HG03342 (cell line): Measurements from ENCODE around the gene TREML1.

Experiments
- ATAC-seq: cut with Tn5 transposase; IDR thresholded peaks from one replicate; pipeline ENCODE4 v1.9.1; 2021; ENCODE audit warnings: mild to moderate bottlenecking, moderate library complexity; ENCODE audit not compliant: unreplicated experiment

The TREML1 gene

DNA sequence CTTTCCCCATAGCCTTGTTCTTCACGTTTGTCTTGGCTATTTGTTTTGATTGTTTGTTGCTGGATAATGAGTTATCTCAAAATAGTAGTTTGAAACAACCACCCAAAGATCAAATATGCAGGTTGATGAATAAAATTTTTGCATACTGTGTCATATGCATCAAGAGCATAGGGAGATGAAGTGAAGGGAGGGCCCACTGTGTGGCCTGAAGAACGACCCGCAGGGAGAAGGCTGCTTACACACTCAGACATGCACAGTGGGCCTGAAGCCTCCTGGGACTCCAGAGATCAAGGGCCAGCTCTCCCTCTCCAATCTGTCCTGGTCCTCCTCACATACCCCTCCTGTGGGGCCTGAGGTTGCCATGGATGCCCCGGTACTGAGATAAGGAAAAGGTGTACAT lies 25.0 kb upstream of the TREML1 start:
- ATAC-seq: no peak

DNA sequence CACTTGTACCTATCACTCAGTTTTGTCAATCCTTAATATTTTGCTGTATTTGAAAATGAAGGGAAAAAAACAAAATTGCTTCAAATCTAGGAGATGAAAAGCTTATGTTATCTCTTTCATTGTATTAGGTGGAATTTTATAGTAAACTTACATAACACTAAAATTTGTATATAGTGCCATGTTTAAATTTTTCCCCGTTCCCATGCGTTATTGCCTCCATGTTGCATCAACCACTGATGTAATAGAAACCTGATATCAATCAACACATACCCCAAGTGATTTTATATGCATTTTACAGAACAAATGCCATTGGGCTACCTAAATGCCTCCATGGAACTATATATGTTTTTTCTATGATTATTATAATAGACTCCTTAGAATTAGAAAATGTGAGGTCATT lies 23.5 kb upstream of the TREML1 start:
- no peak for ATAC-seq

DNA sequence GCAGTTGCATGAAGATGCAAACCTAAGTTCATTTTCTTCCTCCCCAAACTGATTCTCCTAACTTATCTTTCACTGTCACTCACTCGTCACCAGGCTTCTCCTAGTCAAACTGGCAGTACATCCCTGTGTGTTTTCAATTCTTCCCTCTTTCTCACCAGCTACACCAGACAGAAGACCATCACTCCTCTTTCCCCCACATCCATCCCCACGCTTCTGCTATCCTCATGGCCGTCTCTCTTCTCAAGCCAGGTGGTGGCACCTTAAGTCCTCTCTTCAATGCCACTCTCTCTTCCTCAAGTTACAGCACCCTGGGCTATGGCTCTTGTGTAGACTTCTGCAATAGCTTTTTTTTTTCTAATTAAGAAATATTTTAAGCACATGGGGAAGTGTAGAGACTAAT lies 23.1 kb upstream of the TREML1 start:
- no peak for ATAC-seq

DNA sequence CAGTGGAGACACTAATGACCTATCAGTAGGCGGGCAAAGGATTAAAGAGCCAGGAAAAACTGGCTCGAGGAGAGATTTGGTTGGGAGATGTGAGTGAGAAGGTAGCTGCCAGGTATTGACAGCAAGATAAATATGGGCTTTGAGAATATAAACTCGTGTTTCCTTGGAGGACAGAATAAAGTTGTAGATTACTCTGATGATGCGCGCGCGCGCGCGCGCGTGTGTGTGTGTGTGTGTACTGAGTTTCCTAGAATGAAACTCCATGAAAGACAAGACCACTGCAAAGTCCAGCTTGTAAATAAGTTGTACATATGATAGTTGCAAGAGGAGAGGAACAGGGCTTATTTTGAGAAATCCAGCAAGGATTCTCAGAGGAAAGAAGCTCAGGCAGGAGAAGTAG lies 22.0 kb upstream of the TREML1 start:
- ATAC-seq: no peak

DNA sequence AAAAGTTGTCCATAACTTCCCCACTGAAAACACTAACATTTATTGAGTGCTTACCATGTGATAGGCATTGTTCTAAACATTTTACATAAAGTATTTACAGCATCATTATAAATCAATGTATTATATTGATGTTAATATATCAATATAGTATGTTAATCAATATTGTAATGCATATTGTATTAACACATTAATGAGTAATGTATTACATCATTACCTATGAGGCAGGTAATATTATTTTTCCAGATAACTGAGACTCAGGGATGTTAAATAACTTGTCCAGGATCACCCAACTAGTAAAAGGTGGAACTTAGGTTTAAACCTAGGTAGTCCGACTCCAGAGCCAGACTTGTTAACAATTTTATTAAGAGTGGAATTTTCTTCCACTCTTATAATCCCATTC lies 20.9 kb upstream of the TREML1 start:
- ATAC-seq: no peak

DNA sequence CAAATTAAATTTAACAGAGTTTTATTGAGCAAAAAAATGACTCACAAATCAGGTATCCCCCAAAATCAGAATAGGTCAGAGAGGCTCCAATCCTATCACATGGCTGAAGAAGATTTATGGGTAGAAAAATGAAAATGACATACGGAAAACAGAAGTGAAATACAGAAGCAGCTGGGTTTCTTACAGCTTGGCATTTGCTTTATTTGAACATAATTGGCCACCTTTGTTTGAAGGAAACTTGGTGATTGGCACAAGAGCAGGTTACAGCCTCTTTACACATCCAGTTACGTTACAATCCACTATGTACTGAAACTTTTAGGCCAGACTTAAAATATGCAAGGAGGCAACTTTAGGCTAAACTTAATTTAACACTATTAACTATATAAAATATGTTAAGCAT lies 20.5 kb upstream of the TREML1 start:
- no peak for ATAC-seq

DNA sequence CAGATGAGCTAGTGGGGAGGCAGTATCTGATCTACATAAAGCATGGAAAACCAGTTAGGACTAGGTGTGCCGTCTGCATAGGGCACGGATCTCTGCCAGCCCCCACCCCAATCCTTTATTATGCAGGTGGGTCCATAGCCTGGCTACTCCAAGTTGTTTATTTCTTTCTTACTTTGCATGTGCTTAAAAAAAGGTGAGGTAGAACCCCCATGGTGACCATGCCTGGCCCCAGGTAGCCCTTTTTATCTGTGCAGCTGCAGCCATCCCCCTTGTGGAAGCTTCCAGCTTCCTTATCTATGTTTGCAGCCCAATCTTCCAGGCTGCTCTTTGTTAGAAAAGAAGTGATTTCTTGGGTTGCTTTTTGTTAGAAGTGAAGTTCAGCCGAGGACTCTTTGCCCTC lies 17.8 kb upstream of the TREML1 start:
- no peak for ATAC-seq

DNA sequence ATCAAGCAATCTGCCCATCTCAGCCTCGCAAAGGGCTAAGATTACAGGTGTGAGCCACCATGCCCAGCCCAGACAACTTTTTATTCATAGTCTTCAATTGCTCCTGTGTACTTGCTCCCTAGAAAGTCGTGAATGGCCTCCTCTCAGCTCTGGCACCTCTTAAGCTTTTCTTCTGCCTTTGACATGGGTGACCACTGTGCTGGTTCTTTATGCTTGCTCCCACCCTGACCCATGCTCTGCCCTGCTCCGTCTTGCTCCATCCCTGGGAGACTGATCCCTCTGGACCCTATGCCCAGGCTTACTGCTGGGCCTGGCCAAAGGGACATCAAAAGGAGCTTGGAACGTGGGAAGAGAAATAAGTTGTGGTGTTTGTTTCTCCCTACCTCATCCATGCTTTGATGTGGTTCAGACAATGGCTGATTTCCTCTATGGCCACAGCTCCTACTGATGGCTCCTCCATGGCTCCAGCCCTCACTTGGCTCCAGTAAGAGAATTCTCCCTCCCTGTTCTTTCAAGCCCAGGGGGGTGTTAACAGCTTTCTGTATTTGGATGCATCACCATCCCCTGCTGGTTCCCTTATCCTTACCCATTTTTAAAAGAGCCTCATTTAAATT lies 16.5 kb upstream of the TREML1 start:
- ATAC-seq: no peak

DNA sequence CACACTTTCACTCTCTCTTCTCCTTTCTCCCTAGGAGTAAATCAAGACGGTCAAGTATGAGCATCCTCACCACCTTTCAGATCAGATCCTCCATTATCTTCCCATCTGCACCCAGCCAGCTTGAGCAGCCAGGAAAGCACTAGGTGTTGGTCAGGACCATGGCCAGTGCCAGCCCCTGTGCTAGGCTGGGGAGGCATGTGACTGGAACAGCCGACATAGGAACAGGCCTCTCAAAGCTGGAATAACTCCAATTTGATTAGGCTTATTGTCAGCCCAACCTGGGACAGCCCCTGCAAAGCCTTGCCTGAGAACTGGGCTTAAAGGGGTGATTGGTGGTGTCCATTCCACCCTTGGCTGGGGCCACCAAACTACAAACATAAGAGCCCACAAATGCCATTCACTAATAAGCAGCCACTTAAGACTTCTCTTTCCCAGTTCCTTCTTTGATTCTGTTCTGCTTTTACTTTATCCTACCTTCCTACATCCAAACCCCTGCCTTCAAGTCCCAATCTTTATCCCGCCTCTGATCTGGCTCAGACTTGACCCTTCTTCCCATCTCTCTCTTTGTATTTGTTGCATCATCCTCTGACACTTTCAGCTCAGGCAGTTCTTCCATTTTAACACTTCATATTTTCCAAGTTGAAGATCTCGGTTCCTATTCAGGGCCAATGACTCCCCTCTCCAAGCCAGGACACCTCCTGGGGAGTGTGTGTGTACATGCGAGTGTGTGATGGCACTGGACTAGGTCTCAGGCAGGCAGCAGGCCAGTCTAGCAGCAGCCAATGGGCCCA lies 13.2 kb upstream of the TREML1 start:
- ATAC-seq: no peak

DNA sequence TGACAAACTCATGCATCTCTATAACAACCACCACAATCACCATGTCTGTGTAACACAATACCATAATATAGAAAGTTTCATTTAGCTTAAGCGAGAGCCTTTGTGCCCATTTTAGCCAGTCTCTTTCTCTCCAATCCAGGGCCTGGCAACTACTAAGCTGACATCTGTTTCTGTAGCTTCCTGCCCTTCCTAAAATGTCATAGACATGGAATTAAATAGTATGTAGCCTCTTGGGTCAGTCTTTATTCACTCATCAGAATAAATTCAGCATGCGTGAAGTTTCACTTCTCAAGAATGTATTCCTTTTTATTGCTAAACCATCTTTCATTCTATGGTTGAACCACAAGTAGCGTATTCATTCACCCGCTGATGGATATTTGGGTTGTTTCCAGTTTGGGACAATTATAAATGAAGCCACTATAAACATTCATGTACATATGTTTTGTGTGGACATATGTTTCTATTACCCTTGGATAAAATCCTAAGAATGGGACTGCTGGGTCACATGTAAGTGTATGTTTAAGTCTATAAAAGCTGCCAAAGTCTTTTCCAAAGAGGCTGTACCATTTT lies 10.5 kb upstream of the TREML1 start:
- ATAC-seq: no peak

DNA sequence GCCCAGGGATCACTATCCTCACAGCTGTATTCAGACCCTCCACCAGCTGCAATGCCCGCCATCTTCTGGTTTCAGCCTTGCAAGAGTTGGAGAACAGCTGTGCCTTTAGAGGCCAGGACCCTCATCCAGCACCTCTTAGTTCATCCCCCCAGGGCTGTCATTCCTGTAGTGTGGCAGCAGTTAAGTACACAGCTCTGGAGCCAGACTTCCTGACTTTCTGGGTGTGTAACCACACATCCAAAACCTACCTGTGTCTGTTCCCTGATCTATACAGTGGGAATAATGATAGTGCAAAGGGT lies 9.2 kb upstream of the TREML1 start:
- ATAC-seq: no peak

DNA sequence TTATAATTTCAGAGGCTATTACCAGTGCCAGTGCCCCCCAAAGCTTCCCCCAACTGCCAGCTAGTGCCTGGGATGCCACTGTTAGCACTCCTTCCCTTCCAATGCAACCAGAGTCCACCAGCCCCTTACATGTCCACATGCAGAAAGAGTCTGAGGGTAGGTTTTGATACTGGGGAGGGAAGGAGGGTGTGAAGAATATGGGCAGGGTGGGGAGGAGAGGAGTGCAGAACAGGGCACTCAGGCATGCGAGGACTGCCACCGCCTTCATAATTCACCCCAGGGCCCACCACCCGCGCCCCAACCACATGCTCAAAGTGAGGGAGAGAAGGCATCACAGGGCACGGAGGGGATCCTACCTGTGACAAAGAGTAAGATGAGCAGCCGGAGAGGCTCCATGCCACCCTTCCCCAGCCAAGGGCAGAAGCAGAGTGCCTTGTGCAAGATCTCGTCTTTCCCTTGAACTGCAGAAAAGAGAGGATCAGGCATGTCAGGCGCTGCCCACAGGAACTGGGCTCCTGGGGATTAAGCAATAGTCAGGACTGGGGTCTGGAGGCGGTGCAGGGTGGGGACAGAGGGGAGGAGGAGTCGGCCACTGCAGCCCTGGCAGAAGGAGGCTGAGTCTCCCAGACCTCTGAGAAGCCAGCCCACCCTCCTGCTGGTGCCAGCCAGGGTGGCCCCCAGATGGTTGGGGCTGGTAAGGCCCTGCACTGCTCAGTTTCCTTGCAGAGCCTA lies 8.7 kb upstream of the TREML1 start, which contains the start of gene TREM2:
TREM2 (minus strand) TSS at position 430 of the 732 bp plus-strand sequence; CDS start at position 396, 34 bp downstream.
- ATAC-seq: no peak

DNA sequence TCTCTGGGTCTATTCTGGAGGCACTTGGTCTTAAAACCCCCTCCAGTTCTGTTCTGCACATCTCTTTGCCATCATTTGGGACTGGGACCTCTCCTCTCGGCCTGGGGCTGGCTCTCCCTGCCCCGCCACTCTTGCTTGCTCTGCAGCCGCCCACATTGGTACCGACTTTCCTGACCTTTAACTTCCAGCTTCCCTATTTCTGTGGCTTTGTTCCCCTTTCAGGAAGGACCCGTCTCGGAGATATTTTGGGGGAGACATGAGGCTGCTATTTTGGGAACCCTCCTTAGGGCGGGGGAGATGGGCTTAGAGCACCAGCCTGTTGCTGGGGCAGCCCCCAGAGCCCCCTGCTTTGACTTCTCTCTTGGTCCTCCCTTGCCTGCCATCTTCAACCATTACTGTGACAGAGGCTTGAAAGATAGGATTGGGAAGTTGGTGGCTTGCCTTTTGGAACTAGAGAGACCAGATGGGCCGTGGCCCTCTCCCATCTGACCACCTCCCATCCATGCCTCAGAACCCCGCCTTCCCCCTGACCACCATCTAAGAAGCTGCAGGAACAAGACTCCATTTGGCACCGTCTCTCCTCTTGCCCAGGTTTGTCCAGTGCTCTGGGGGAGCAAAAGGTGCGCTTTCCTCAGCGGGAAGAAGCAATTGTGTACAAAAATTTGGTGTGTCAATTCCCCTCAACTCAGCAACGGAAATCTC lies 7.9 kb upstream of the TREML1 start:
- ATAC-seq: no peak

DNA sequence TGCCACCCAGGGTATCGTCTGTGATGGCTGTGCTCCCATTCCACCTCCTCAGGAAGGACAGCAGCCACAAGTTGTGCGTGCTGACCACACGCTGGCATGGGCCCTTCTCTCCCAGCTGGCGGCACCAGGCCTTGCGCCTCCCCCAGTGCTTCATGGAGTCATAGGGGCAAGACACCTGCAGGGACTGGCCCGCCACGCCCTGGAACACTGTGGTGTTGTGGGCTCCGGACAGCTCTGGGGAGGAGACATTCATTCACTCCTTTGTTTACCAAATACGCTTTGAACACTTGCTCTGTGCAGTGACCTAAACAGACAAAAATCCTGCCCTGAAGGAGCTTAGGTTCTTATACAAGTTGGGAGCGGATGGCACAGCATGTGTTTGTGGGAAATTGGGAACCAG lies 7.2 kb upstream of the TREML1 start:
- ATAC-seq: no peak

DNA sequence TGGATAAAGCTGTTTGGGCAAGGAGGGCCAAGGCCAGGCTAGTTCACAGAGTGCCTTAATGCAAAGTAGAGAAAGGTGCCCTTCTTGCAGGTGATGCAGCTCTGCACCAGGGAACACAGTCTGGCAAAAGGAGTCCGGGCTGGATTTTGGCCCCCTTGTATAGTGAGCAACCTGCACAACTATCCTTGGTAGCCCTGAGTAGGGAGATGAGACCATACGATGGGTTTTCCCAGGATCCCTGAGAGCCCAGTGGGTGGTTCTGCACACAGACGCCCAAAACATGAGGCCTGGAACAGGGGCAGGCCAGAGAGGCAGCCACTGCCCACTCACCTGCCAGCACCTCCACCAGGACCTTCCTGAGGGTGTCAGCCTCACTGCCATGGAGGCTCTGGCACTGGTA lies 6.8 kb upstream of the TREML1 start:
- ATAC-seq: no peak

DNA sequence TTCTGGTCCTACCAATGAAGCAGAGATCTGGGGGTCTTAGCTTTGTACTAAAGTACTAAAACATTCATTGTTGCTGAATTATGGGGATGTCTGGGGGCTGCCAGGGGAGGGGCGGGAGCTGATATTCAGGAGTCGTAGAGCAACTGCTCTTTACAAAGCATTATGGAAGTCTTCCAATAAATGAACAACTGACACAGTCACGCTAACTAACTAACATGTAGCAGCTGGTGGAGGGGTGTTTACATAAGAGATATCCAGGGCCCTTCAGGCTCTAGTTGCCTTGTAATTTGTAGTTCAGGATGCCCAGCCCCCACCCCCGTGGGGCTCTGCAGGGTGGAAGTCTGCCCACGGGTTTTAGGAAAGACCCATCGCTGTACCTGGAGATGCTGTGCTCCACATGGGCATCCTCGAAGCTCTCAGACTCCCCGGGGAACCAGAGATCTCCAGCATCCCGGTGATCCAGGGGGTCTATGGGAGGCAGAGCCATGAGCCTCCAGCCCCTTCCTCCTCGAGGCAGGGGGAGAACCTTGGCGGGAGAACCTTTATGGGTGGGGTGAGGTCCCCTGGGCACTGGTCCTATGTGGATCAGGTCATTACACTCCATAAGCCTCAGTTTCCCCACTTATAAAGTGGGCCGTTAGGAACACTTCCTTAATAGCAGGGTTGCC lies 5.4 kb upstream of the TREML1 start:
- no peak for ATAC-seq

DNA sequence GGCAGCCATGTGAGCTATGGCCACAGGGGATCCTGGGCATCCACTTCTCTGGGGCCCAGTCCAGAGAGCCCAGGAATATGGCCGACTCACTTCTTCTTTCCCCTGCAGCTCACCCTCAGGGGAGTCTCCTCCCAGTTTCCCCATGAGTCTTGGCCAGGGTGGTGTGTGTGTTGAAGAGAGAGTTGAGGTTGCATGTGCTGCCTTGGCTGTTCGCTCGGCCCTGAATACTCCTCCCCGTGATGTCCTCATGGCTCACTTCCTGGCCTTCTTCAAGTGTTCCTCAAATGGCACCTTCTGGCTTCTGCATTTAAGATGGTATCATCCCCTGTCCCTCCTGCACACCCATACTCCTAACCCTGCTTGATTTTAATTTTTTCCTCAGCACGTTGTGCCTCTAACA lies 3.2 kb upstream of the TREML1 start:
- no peak for ATAC-seq

DNA sequence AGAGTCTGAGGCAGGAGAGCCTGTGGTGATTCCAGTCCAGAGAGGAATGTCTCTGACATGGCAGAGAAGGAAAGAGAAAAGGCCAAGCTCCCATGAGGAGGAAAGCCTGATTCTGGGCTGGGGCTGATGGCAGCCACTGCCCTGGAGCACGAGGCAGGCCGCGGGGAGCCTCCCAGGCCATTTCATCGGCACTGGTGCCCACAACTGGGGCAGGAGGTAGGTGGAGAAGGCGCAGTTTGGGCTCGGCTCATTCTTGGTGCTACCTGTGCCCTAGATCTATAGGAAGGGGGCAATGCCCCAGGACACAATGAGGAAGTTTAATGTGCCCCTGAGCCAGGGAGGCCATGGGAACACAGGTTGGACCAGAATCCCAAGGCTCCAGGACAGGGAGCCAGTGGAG lies 2.6 kb upstream of the TREML1 start:
- ATAC-seq: no peak

DNA sequence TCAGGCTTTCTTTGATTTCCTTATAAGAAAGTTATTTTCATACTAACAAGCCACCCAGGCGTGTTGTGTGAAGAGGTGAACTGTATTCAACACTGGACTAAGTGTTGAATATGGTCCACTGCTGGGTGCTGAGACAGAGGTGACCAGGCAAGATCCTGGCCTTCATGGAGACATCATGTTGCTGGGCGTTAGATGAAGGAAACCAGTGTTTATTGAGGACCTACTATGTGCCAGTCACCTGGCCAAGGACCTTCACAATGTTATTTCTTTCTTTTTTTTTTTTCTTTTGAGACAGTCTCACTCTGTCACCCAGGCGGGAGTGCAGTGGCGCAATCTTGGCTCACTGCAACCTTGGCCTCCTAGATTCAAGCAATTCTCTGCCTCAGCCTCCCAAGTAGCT lies 1.9 kb upstream of the TREML1 start:
- ATAC-seq: no peak

DNA sequence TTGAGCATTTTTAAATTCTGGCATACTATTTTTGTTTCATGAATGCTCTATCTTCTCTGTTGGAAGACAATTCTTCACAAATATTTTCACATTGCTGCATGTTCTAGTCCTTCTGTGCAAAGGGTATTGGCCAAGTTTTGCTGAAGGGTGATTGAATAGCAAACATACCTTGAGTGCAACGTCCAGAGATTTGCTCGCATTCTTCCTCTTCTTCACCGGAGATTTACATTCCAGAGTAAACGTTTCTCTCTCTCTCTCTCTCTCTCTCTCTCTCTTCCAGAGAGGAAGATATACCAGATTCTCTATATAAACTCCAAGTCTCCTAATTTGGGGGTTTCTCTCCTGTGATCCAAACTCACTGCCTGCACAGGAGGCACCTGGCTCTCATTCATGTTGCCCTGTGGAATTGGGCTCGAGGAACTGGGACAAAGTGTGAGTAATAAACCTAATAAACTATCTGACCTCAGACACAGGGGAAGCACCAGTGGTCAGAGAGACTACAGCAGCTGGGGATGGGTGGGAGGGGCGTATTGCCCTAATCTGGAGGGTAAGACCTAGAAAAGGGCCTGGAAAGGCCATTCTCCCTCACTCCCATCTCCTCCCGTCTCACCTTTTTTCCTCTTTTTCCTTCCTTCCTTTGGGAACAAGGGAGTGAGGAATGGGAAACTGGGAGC lies 1.1 kb upstream of the TREML1 start:
- no peak for ATAC-seq
